GM21526 (cell line): Measurements from ENCODE around the gene IL13.

ENCODE experiments used
- ATAC-seq: cut with Tn5 transposase; IDR thresholded peaks from one replicate; pipeline ENCODE4 v1.9.1; 2021; ENCODE audit warnings: moderate library complexity; ENCODE audit not compliant: unreplicated experiment, low FRiP score

IL13 gene

GRCh38 chr5:132669455-132669820 is 11.5 kb downstream of the IL13 start:
- no peak for ATAC-seq

- ATAC-seq: no peak
These were observed 12.3 kb downstream of the IL13 start for GRCh38 chr5:132669966-132670882.

- ATAC-seq: no peak
These were observed 13.0 kb downstream of the IL13 start for GRCh38 chr5:132671000-132671399.

GRCh38 chr5:132673488-132673887 is 15.5 kb downstream of the IL13 start:
- ATAC-seq: no peak

- ATAC-seq: no peak
These were observed 16.1 kb downstream of the IL13 start, which contains the start of gene IL4 for GRCh38 chr5:132673939-132674630. Gene IL4 (plus strand): TSS chr5:132673989. CDS start chr5:132674051, 62 bp downstream.

- ATAC-seq: peak; percentile 85
These were observed 16.9 kb downstream of the IL13 start for GRCh38 chr5:132674671-132675506.

- no peak for ATAC-seq
These were observed 18.1 kb downstream of the IL13 start for GRCh38 chr5:132675936-132676689.

- no peak for ATAC-seq
These were observed 19.2 kb downstream of the IL13 start for GRCh38 chr5:132677191-132677590.

- no peak for ATAC-seq
These were observed 19.9 kb downstream of the IL13 start for GRCh38 chr5:132677682-132678400.

GRCh38 chr5:132678735-132679134 is 20.8 kb downstream of the IL13 start:
- no peak for ATAC-seq

GRCh38 chr5:132679166-132679565 is 21.2 kb downstream of the IL13 start:
- ATAC-seq: no peak

- no peak for ATAC-seq
These were observed 21.9 kb downstream of the IL13 start for GRCh38 chr5:132679717-132680380.

GRCh38 chr5:132680780-132681475 is 23.0 kb downstream of the IL13 start:
- no peak for ATAC-seq

- no peak for ATAC-seq
These were observed 23.5 kb downstream of the IL13 start for GRCh38 chr5:132681476-132681831.

- ATAC-seq: no peak
These were observed 24.0 kb downstream of the IL13 start for GRCh38 chr5:132681983-132682382.

- ATAC-seq: no peak
These were observed 26.5 kb downstream of the IL13 start for GRCh38 chr5:132684491-132684890.

GRCh38 chr5:132684922-132685720 is 27.1 kb downstream of the IL13 start:
- no peak for ATAC-seq

- ATAC-seq: no peak
These were observed 28.2 kb downstream of the IL13 start for GRCh38 chr5:132686193-132686592.
